Motor neuron (in vitro differentiated cells): ENCODE data around the gene TMEM114. TPM values are rescaled to one million over a fixed set of nuclear protein-coding genes. Genes with fewer than 3 reads are reported as not detected.

Experiments used
- ATAC-seq, 8 experiments: fragments of 200-7000 bp; cut with Tn5 transposase; replicated peaks in 6 of 8; 2 replicates each; pipeline ENCODE4 v1.8.0; 2021; ENCODE audit warnings: mild to moderate bottlenecking in 8 of 8, moderate library complexity in 8 of 8
- H3K27ac ChIP-seq, 2 donors: fragments of 250-450 bp; sonication (Bioruptor Pico); 2 replicates each; pipeline ENCODE4 v1.9.0; 2021; ENCODE audit warnings: antibody characterized with exemption in 2 of 2, mild to moderate bottlenecking in 2 of 2, moderate library complexity in 1 of 2
- H3K4me1 ChIP-seq, 2 donors: fragments of 250-450 bp; sonication (Bioruptor Pico); replicated peaks in 1 of 2; 2 replicates each; pipeline ENCODE4 v1.6.1; 2021; ENCODE audit warnings: antibody characterized with exemption in 2 of 2, mild to moderate bottlenecking in 2 of 2, moderate library complexity in 1 of 2
- H3K4me3 ChIP-seq, 5 donors: fragments of 250-450 bp; sonication (Bioruptor Pico); 2 replicates each; pipeline ENCODE4 v1.9.0; 2021; ENCODE audit warnings: antibody characterized with exemption in 5 of 5, mild to moderate bottlenecking in 5 of 5, moderate library complexity in 4 of 5
- WGBS, 10 experiments: fragments of 450-650 bp; shearing (Covaris generic); methylation state at CpG; one replicate each; pipeline ENCODE4 v1.0.0; 2022; 5-methylcytosine and 5-hydroxymethylcytosine counted together
- in situ Hi-C, 9 experiments: fragments of 400-800 bp; cut with MboI; loops; one replicate each; pipeline ENCODE4 v1.15.0; 2021; ENCODE audit warnings: low sequenced_read_pairs in 9 of 9, low pct_unique_long_range_greater_than_20kb in 2 of 9; ENCODE audit not compliant: unreplicated experiment in 9 of 9
- total RNA-seq, 8 experiments: library from RNA; unstranded; fragments of 300-600 nt; gene quantifications; 2 replicates each; pipeline versions ENCODE4 v1.2.3 to v1.2.4, GENCODE V29; 2022

TMEM114 gene
- total RNA-seq, 8 experiments from 2014 or later: 0.21 to 1.3 (median 0.27) TPM; not detected in 5

DNA sequence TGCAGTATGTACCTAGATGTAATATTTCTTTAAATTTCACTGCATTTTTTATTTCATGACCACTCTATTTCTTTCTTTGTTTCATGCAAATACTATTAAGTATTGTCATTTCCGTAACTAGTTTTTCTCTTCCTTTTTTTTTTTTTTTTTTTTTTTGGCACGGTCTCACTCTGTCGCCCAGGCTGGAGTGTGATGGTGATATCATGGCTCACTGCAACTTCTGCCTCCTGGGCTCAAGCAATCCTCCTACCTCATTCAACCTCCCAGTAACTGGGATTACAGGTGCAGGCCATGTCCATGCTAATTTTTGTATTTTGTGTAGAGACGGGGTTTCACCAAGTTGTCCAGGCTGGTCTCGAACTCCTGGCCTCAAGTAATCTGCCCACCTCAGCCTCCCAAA lies 70.7 kb downstream of the TMEM114 start:
- WGBS, 10 experiments: 34 to 100% (median 81%) methylated on average over 1 to 4 of the region's 5 CpGs; no CpG with 5 or more reads in 2 of the 10 experiments
- no peak overlapping the region for H3K27ac ChIP-seq
- ATAC-seq: no peak
- H3K4me3 ChIP-seq: no peak overlapping the region
- in situ Hi-C loops: no loop called here
- H3K4me1 ChIP-seq: peaks cover 0 to 13% of the 10 kb centered on the region in 2 donors

Other genes with a start within 250 kb of the TMEM114 start
- gene METTL22, start 31.2 kb upstream of the TMEM114 start, total RNA-seq: 10 to 100 TPM; 16.3 to 42.9 (median 30.6) TPM
- 100 to 1,000 TPM in 3 of 8 experiments, 10 to 100 TPM in 5; 21.2 to 125 (median 84.4) TPM for gene ABAT, start 84.1 kb upstream of the TMEM114 start, total RNA-seq
- 10 to 100 TPM in 4 of 8 experiments, 1 to 10 TPM in 4; 6.9 to 15.9 (median 10.0) TPM for gene TMEM186, start 207.1 kb upstream of the TMEM114 start, total RNA-seq
- gene PMM2, start 207.3 kb upstream of the TMEM114 start, total RNA-seq: 10 to 100 TPM; 14.5 to 58.6 (median 34.6) TPM